ENCODE data around the gene DDX43. TPM values are rescaled to one million over a fixed set of nuclear protein-coding genes. Genes with fewer than 3 reads are reported as not detected.

The DDX43 gene
- total RNA-seq, 2 donors from 2014 or later: 0.90 to 0.97 TPM

Other genes with a start within 250 kb of the DDX43 start
- gene KHDC1L, start 169.3 kb upstream of the DDX43 start, total RNA-seq: not detected
- 1 to 10 TPM; 5.1 to 7.7 TPM for gene KHDC1, start 131.6 kb upstream of the DDX43 start, total RNA-seq
- not detected for gene DPPA5, start 40.6 kb upstream of the DDX43 start, total RNA-seq
- not detected for gene KHDC3L, start 32.2 kb upstream of the DDX43 start, total RNA-seq
- gene OOEP, start 24.9 kb upstream of the DDX43 start, total RNA-seq: 1 to 10 TPM in 1 of 2 donors, under 1 TPM in 1; 0.26 to 1.0 TPM
- 10 to 100 TPM; 37.5 to 56.0 TPM for gene CGAS, start 57.5 kb downstream of the DDX43 start, total RNA-seq
- 10 to 100 TPM; 46.8 to 57.7 TPM for gene MTO1, start 66.9 kb downstream of the DDX43 start, total RNA-seq
- gene EEF1A1, start 126.2 kb downstream of the DDX43 start, total RNA-seq: over 10,000 TPM in 1 of 2 donors, 1,000 to 10,000 TPM in 1; 9,813 to 18,243 TPM

All from activated T-helper 17 cell treated with anti-CD3 and anti-CD28 coated beads, Interleukin-2, amount 50 U/mL, for 72 hours (primary cell).